ENCODE data around the gene MED13L.
"Not testable (repeated sequence)": the region's sequence is repeated elsewhere in the genome, so short reads cannot be mapped to it uniquely, and the experiment has no call there.

Gene MED13L

GRCh38 chr12:116054280-116054679 is 223.2 kb downstream of the MED13L start:
- DNase-seq: no peak

- DNase-seq: no peak
These were observed 223.9 kb downstream of the MED13L start for GRCh38 chr12:116053479-116054200.

- DNase-seq: no peak
These were observed 227.2 kb downstream of the MED13L start for GRCh38 chr12:116050275-116050674.

- DNase-seq: no peak
These were observed 228.6 kb downstream of the MED13L start for GRCh38 chr12:116048879-116049278.

- no peak for DNase-seq
These were observed 231.5 kb downstream of the MED13L start for GRCh38 chr12:116046039-116046438.

GRCh38 chr12:116045150-116045549 is 232.3 kb downstream of the MED13L start:
- no peak for DNase-seq

GRCh38 chr12:116043659-116044535 is 233.6 kb downstream of the MED13L start:
- no peak for DNase-seq

GRCh38 chr12:116040402-116040801 is 237.1 kb downstream of the MED13L start:
- no peak for DNase-seq

GRCh38 chr12:116039081-116039480 is 238.4 kb downstream of the MED13L start:
- no peak for DNase-seq

GRCh38 chr12:116037941-116038837 is 239.3 kb downstream of the MED13L start:
- peak; percentile 3 for DNase-seq

GRCh38 chr12:116033765-116034164 is 243.7 kb downstream of the MED13L start:
- DNase-seq: no peak

- not testable (repeated sequence) for DNase-seq
These were observed 245.9 kb downstream of the MED13L start for GRCh38 chr12:116031624-116032023.

GRCh38 chr12:116028619-116029018 is 248.9 kb downstream of the MED13L start:
- DNase-seq: no peak

GRCh38 chr12:116027551-116027821 is 250.0 kb downstream of the MED13L start:
- no peak for DNase-seq

- no peak for DNase-seq
These were observed 250.5 kb downstream of the MED13L start for GRCh38 chr12:116026768-116027550.

- DNase-seq: no peak
These were observed 251.1 kb downstream of the MED13L start for GRCh38 chr12:116026346-116026745.

- DNase-seq: no peak
These were observed 252.7 kb downstream of the MED13L start for GRCh38 chr12:116024769-116025168.

- no peak for DNase-seq
These were observed 258.1 kb downstream of the MED13L start for GRCh38 chr12:116019415-116019814.

GRCh38 chr12:116018282-116018681 is 259.2 kb downstream of the MED13L start:
- no peak for DNase-seq

- DNase-seq: no peak
These were observed 262.0 kb downstream of the MED13L start for GRCh38 chr12:116015525-116015924.

- no peak for DNase-seq
These were observed 264.7 kb downstream of the MED13L start for GRCh38 chr12:116012757-116013156.

GRCh38 chr12:116011217-116011616 is 266.3 kb downstream of the MED13L start:
- DNase-seq: no peak

Measured in right kidney (tissue), 1 donor.